Endothelial cell of umbilical vein (primary cell): ENCODE data around the gene MUC5AC. TPM values are rescaled to one million over a fixed set of nuclear protein-coding genes. Genes with fewer than 3 reads are reported as not detected.

Experiments
- BruUV-seq: library from RNA; stranded (reverse); fragments of 400-500 nt; replicated peaks from 2 replicates; lab custom pipeline; 2021; lab: Mats Ljungman, UMichigan
- CTCF ChIA-PET: fragments of 300-600, 350-600 bp; sonication (Branson Sonifier 250); formaldehyde crosslinking; loops from one replicate; lab custom pipeline; 2021; ENCODE audit warnings: antibody characterized with exemption, inconsistent platforms; lab: Charles Lee
- POLR2A ChIA-PET: fragments of 300-600, 350-600 bp; sonication (Branson Sonifier 250); formaldehyde crosslinking; loops from one replicate; lab custom pipeline; 2021; ENCODE audit warnings: antibody characterized with exemption, inconsistent platforms; lab: Charles Lee
- DNase-seq: peaks from one replicate; pipeline ENCODE4 v3.0.0-alpha.2; 2011; ENCODE audit warnings: low read depth, low spot score
- FAIRE-seq: peaks from 2 replicates; lab custom pipeline; 2011; peaks lifted over from hg19 to GRCh38; lab: Jason Lieb, UNC
- H2AFZ ChIP-seq: 2 replicates; pipeline ENCODE4 v1.6.0; 2012; ENCODE audit warnings: low read depth, low read length, control low read depth, inconsistent platforms
- H3K27ac ChIP-seq: 2 replicates; pipeline ENCODE4 v1.5.1; 2011; ENCODE audit warnings: low read depth, mild to moderate bottlenecking, control low read depth, low read length, moderate library complexity; ENCODE audit not compliant: insufficient read depth
- H3K27me3 ChIP-seq, 2 experiments: 2 replicates each; pipeline versions ENCODE4 v1.6.0 to v1.6.1; 2011; ENCODE audit warnings: low read length in 2 of 2, mixed read lengths in 1 of 2; ENCODE audit not compliant: control insufficient read depth in 2 of 2, insufficient read depth in 2 of 2
- H3K36me3 ChIP-seq, 2 experiments: 2 replicates in 1 of 2; 3 replicates in 1 of 2; pipeline ENCODE4 v1.5.1; 2011; ENCODE audit warnings: low read length in 2 of 2, mild to moderate bottlenecking in 1 of 2, moderate library complexity in 1 of 2; ENCODE audit not compliant: control insufficient read depth in 2 of 2, insufficient read depth in 2 of 2; ENCODE audit errors: extremely low read depth in 1 of 2
- H3K4me1 ChIP-seq: 3 replicates; pipeline ENCODE4 v1.5.1; 2011; ENCODE audit warnings: mild to moderate bottlenecking, low read length; ENCODE audit not compliant: control insufficient read depth, insufficient read depth; ENCODE audit errors: extremely low read depth
- H3K4me2 ChIP-seq: 2 replicates; pipeline ENCODE4 v1.6.1; 2011; ENCODE audit warnings: low read length, control low read depth, mixed read lengths; ENCODE audit not compliant: insufficient read depth
- H3K4me3 ChIP-seq, 3 experiments: fragments of 200-600 bp in 1 of 3; sonication (generic), shearing (Covaris generic) in 1 of 3; replicated peaks in 1 of 3; 2 replicates each; pipeline ENCODE4 v1.5.1; 2011 to 2016; ENCODE audit warnings: control low read depth in 3 of 3, low read length in 3 of 3, mild to moderate bottlenecking in 2 of 3, inconsistent platforms in 1 of 3, low read depth in 1 of 3, moderate library complexity in 1 of 3; ENCODE audit not compliant: insufficient read depth in 1 of 3
- H3K79me2 ChIP-seq: 2 replicates; pipeline ENCODE4 v1.6.0; 2012; ENCODE audit warnings: low read length, inconsistent platforms; ENCODE audit not compliant: control insufficient read depth, insufficient read depth
- H3K9ac ChIP-seq: replicated peaks from 2 replicates; pipeline ENCODE3; 2011; ENCODE audit warnings: low read length, control low read depth; ENCODE audit not compliant: insufficient read depth; ENCODE audit errors: extremely low read depth
- H3K9me1 ChIP-seq: replicated peaks from 3 replicates; pipeline ENCODE4 v1.6.0; 2011; ENCODE audit warnings: mild to moderate bottlenecking, low read length; ENCODE audit not compliant: control insufficient read depth, insufficient read depth; ENCODE audit errors: extremely low read depth
- H3K9me3 ChIP-seq: replicated peaks from 2 replicates; pipeline ENCODE4 v1.5.1; 2012; ENCODE audit warnings: low read length, inconsistent platforms; ENCODE audit not compliant: control insufficient read depth, insufficient read depth
- H4K20me1 ChIP-seq: replicated peaks from 2 replicates; pipeline ENCODE3; 2011; ENCODE audit warnings: mild to moderate bottlenecking, low read length; ENCODE audit not compliant: control insufficient read depth, insufficient read depth; ENCODE audit errors: extremely low read depth
- EZH2 ChIP-seq: IDR thresholded peaks from 2 replicates; pipeline ENCODE4 v1.6.1; 2012; ENCODE audit warnings: borderline replicate concordance, low read depth, mild to moderate bottlenecking, moderate library complexity, low read length, inconsistent platforms; ENCODE audit not compliant: severe bottlenecking
- FOS ChIP-seq: IDR thresholded peaks from 2 replicates; pipeline ENCODE4 v1.6.1; 2011; ENCODE audit warnings: mild to moderate bottlenecking, low read length, moderate library complexity, borderline replicate concordance; ENCODE audit not compliant: insufficient read depth
- GATA2 ChIP-seq: IDR thresholded peaks from 2 replicates; pipeline ENCODE4 v1.7.0; 2011; ENCODE audit warnings: low read depth, mild to moderate bottlenecking, moderate library complexity, mixed read lengths, low read length; ENCODE audit not compliant: insufficient read length, insufficient read depth
- JUN ChIP-seq: IDR thresholded peaks from 2 replicates; pipeline ENCODE4 v1.6.1; 2011; ENCODE audit warnings: borderline replicate concordance, low read depth; ENCODE audit not compliant: insufficient read length, insufficient read depth
- MYC ChIP-seq: IDR thresholded peaks from one replicate; pipeline ENCODE4 v1.6.1; 2011; ENCODE audit warnings: mild to moderate bottlenecking, low read depth, low read length
- POLR2A ChIP-seq: IDR thresholded peaks from 2 replicates; pipeline ENCODE4 v1.6.1; 2012; ENCODE audit warnings: low read depth, mild to moderate bottlenecking, control low read depth, low read length
- POLR2AphosphoS5 ChIP-seq: IDR thresholded peaks from 2 replicates; pipeline ENCODE4 v1.6.1; 2012; ENCODE audit warnings: low read depth, mild to moderate bottlenecking, control low read depth, low read length, moderate library complexity; ENCODE audit not compliant: insufficient read depth
- dilution Hi-C: fragments of 300-500 bp; cut with MboI; formaldehyde crosslinking; loops from one replicate; pipeline ENCODE4 v1.15.0; 2019; ENCODE audit warnings: low sequenced_read_pairs; ENCODE audit not compliant: extremely low pct_ligation_motif_present
- intact Hi-C: fragments of 100-400 bp; cut with micrococcal nuclease; formaldehyde crosslinking; loops from one replicate; pipeline ENCODE4 v1.10.0; 2022
- polyA plus RNA-seq, 4 experiments: library from polyadenylated mRNA; depleted of rRNA in 3 of 4; stranded (reverse) in 3 of 4; unstranded in 1 of 4; fragments of >200 nt; gene quantifications; 2 replicates each; pipeline versions ENCODE4 v1.2.1 to v1.2.3, GENCODE V29; 2011 to 2012; ENCODE audit warnings: missing spikeins in 1 of 4
- total RNA-seq: library from RNA; stranded (reverse); gene quantifications from 2 replicates; pipeline ENCODE4 v1.2.3, GENCODE V29; 2021

MUC5AC gene
- total and polyA plus RNA-seq, 2 donors (not counting 3 experiments of a cell fraction or from before 2014, with no cell fraction given): not detected

GRCh38 chr11:1176224-1177019 is 18.7 kb downstream of the MUC5AC start:
- DNase-seq (no peak), FAIRE-seq (no peak)
- Histone ChIP-seq H2AFZ (no peak overlapping the region), H3K36me3 (no peaks in the 10 kb centered on the region), H4K20me1 (no peaks in the 10 kb centered on the region), H3K4me2 (no peak overlapping the region), H3K9me1 (no peaks in the 10 kb centered on the region), H3K4me3 (no peak overlapping the region), H3K4me1 (no peaks in the 10 kb centered on the region), H3K27me3 (no peaks in the 10 kb centered on the region), H3K9ac (no peak overlapping the region), H3K9me3 (no peaks in the 10 kb centered on the region), H3K27ac (no peak overlapping the region), H3K79me2 (no peaks in the 10 kb centered on the region)
- no peak for TF ChIP-seq POLR2A
- no peak for TF ChIP-seq FOS
- TF ChIP-seq POLR2AphosphoS5: no peak
- no peak for TF ChIP-seq MYC
- no peak for TF ChIP-seq EZH2
- ChIA-PET POLR2A (no interaction called here), CTCF (no interaction called here)
- dilution Hi-C loops (no loop called here), intact Hi-C loops (no loop called here)
- no TSS peak for BruUV-seq

DNA sequence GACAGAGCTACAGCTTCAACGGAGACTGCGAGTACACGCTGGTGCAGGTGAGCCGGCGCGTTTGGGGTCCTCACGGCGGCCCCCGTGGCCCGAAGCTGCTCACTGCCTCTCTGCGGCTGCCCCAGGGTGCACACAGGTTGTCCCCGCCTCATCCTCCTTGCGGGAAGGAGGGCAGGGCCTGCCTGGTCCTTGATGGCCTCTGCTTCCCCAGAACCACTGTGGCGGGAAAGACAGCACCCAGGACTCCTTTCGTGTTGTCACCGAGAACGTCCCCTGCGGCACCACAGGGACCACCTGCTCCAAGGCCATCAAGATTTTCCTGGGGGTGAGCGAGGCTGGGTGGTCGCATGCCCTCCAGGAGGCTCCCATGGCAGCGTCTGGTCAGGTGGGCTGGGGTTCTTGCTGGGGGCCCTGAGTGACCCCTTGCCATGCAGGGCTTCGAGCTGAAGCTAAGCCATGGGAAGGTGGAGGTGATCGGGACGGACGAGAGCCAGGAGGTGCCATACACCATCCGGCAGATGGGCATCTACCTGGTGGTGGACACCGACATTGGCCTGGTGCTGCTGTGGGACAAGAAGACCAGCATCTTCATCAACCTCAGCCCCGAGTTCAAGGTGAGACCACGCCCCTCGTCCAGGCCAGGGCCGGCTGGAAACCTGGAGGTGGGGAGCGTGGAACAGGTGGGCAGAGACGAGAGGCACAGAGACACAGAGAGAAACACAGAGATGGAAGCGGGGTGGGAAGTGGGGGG is 19.4 kb downstream of the MUC5AC start:
- no peaks in the 10 kb centered on the region for H3K9me1 ChIP-seq
- DNase-seq (no peak), FAIRE-seq (no peak)
- H3K27ac ChIP-seq: no peak overlapping the region
- no TSS peak for BruUV-seq
- intact Hi-C loops: no loop called here
- no peaks in the 10 kb centered on the region for H3K27me3 ChIP-seq
- ChIA-PET CTCF (no interaction called here), POLR2A (no interaction called here)
- no peak overlapping the region for H2AFZ ChIP-seq
- no peaks in the 10 kb centered on the region for H3K79me2 ChIP-seq
- no peaks in the 10 kb centered on the region for H3K9me3 ChIP-seq
- H3K4me1 ChIP-seq: no peaks in the 10 kb centered on the region
- TF ChIP-seq JUN (no peak), FOS (no peak), GATA2 (no peak), MYC (no peak)
- no peak overlapping the region for H3K4me3 ChIP-seq
- dilution Hi-C loops: no loop called here
- H4K20me1 ChIP-seq: no peaks in the 10 kb centered on the region
- no peak overlapping the region for H3K9ac ChIP-seq
- H3K4me2 ChIP-seq: no peak overlapping the region
- no peaks in the 10 kb centered on the region for H3K36me3 ChIP-seq
